ENCODE measurements around the gene SLC16A6.

- TF ChIP-seq EP300 (IDR thresholded peaks at IDR 0.05) (no peak), CTCF (IDR thresholded peaks at IDR 0.05) (no peak), POLR2AphosphoS5 (IDR thresholded peaks at IDR 0.05) (no peak)
These were observed 29.5 kb upstream of the SLC16A6 start for GRCh38 chr17:68320311-68320865.
